ENCODE measurements around the gene CDC5L. TPM values are rescaled to one million over a fixed set of nuclear protein-coding genes. Genes with fewer than 3 reads are reported as not detected.

Gene CDC5L
- total and polyA plus RNA-seq, 2 of the 13 experiments (the other 11 are each of a cell fraction or from before 2014, with no cell fraction given), result 11.0 to 34.2 TPM

- H3K4me1 ChIP-seq (ENCODE audit: insufficient read depth, low read length), result peaks cover 9% of the 10 kb centered on the region; the same call in 1 of the 2 replicates
- intact Hi-C loops (cut with micrococcal nuclease; ENCODE audit: unreplicated experiment), result no loop called here
- no peak for TF ChIP-seq SPEN (CRISPR knock-in tag; IDR thresholded peaks at IDR 0.05; ENCODE audit: low read depth)
- no peak for TF ChIP-seq KLF16 (CRISPR knock-in tag; IDR thresholded peaks at IDR 0.05)
- no peak overlapping the region for H3K4me2 ChIP-seq (ENCODE audit: low read depth, low read length)
- H3K36me3 ChIP-seq (replicated peaks in 1 of 2; ENCODE audit: control insufficient read depth in 1 of 2, insufficient read depth in 2 of 2, low read length in 2 of 2), result no peaks in the 10 kb centered on the region
- peaks cover 6 to 77% of the 10 kb centered on the region in 2 experiments; a peak in 4 of 5 replicates for H3K27me3 ChIP-seq (ENCODE audit: control insufficient read depth in 1 of 2, insufficient read depth in 2 of 2, low read length in 2 of 2)
- FAIRE-seq (no peak), ATAC-seq (no peak), DNase-seq (ENCODE audit: low spot score) (no peak)
- no peaks in the 10 kb centered on the region for H3K9me3 ChIP-seq (ENCODE audit: low read length)
- H2AFZ ChIP-seq (ENCODE audit: low read length), result no peak overlapping the region
- H3K27ac ChIP-seq (ENCODE audit: extremely low read length, insufficient read depth, low read length), result no peak overlapping the region
- CTCF ChIA-PET (ENCODE audit: low intra/inter-chr PET ratio, low total read pairs), result no interaction called here
- H3K4me3 ChIP-seq (replicated peaks in 1 of 3; ENCODE audit: insufficient read depth in 1 of 3, low read depth in 2 of 3, low read length in 3 of 3), result no peak overlapping the region
- in situ Hi-C loops (cut with HindIII; ENCODE audit: extremely low pct_ligation_motif_present, low pct_unique_long_range_greater_than_20kb), result no loop called here
- H3K9ac ChIP-seq (ENCODE audit: insufficient read depth, low read depth, low read length), result no peak overlapping the region
- no peaks in the 10 kb centered on the region for H3K79me2 ChIP-seq (ENCODE audit: insufficient read depth, low read length)
- no peaks in the 10 kb centered on the region for H4K20me1 ChIP-seq (ENCODE audit: insufficient read depth, low read length)
- POLR2A ChIA-PET, result no interaction called here
- WGBS (ENCODE audit: low lambda C conversion rate), result 60% methylated on average over 11 of the region's 13 CpGs
- no TSS peak for BruUV-seq (replicated peaks)
These were observed 92.6 kb downstream of the CDC5L start for GRCh38 chr6:44480097-44480541.

GRCh38 chr6:44481056-44481455 lies 93.5 kb downstream of the CDC5L start:
- H4K20me1 ChIP-seq (ENCODE audit: insufficient read depth, low read length), result no peaks in the 10 kb centered on the region
- ChIA-PET POLR2A (no interaction called here), CTCF (ENCODE audit: low intra/inter-chr PET ratio, low total read pairs) (no interaction called here)
- peaks cover 5 to 71% of the 10 kb centered on the region in 2 experiments; a peak in 4 of 5 replicates for H3K27me3 ChIP-seq (ENCODE audit: control insufficient read depth in 1 of 2, insufficient read depth in 2 of 2, low read length in 2 of 2)
- H3K4me1 ChIP-seq (ENCODE audit: insufficient read depth, low read length), result peaks cover 5% of the 10 kb centered on the region; the same call in 1 of the 2 replicates
- TF ChIP-seq NONO (IDR thresholded peaks at IDR 0.05), result no peak
- no peak for TF ChIP-seq NONO (CRISPR knock-in tag; conservative IDR thresholded peaks at IDR 0.05)
- TF ChIP-seq HIC2 (CRISPR knock-in tag; IDR thresholded peaks at IDR 0.05; ENCODE audit: low read depth), result no peak
- no peak for TF ChIP-seq MIXL1 (CRISPR knock-in tag; IDR thresholded peaks at IDR 0.05)
- TF ChIP-seq ZNF616 (CRISPR knock-in tag; IDR thresholded peaks at IDR 0.05; ENCODE audit: low read depth), result no peak
- TF ChIP-seq CEBPB (IDR thresholded peaks at IDR 0.05; ENCODE audit: borderline replicate concordance, low read depth, low read length), result no peak
- no peak for TF ChIP-seq ZNF652 (CRISPR knock-in tag; IDR thresholded peaks at IDR 0.05; ENCODE audit: borderline replicate concordance, low read depth)
- no peak for TF ChIP-seq MEIS2 (CRISPR knock-in tag; IDR thresholded peaks at IDR 0.05)
- no peak for TF ChIP-seq ZNF878 (CRISPR knock-in tag; IDR thresholded peaks at IDR 0.05)
- TF ChIP-seq ZFP36L1 (CRISPR knock-in tag; IDR thresholded peaks at IDR 0.05), result no peak
- no peak for TF ChIP-seq RBAK (CRISPR knock-in tag; IDR thresholded peaks at IDR 0.05)
- no peak for TF ChIP-seq HMGXB4 (CRISPR knock-in tag; IDR thresholded peaks at IDR 0.05; ENCODE audit: borderline replicate concordance in 1 of 2, low read depth in 1 of 2)
- TF ChIP-seq ZNF777 (CRISPR knock-in tag; IDR thresholded peaks at IDR 0.05), result no peak
- TF ChIP-seq PAF1 (CRISPR knock-in tag; IDR thresholded peaks at IDR 0.05), result no peak
- TF ChIP-seq ZBTB7B (CRISPR knock-in tag; IDR thresholded peaks at IDR 0.05), result no peak
- TF ChIP-seq ZFP37 (CRISPR knock-in tag; IDR thresholded peaks at IDR 0.05; ENCODE audit: borderline replicate concordance), result no peak
- no peak overlapping the region for H3K4me3 ChIP-seq (replicated peaks in 1 of 3; ENCODE audit: insufficient read depth in 1 of 3, low read depth in 2 of 3, low read length in 3 of 3)
- intact Hi-C loops (cut with micrococcal nuclease; ENCODE audit: unreplicated experiment) (no loop called here), in situ Hi-C loops (cut with HindIII; ENCODE audit: extremely low pct_ligation_motif_present, low pct_unique_long_range_greater_than_20kb) (no loop called here)
- no peak overlapping the region for H3K27ac ChIP-seq (ENCODE audit: extremely low read length, insufficient read depth, low read length)
- no peak for DNase-seq (ENCODE audit: low spot score)
- no peaks in the 10 kb centered on the region for H3K36me3 ChIP-seq (replicated peaks in 1 of 2; ENCODE audit: control insufficient read depth in 1 of 2, insufficient read depth in 2 of 2, low read length in 2 of 2)
- BruUV-seq (replicated peaks), result no TSS peak
- H3K79me2 ChIP-seq (ENCODE audit: insufficient read depth, low read length), result no peaks in the 10 kb centered on the region
- H3K9me3 ChIP-seq (ENCODE audit: low read length), result no peaks in the 10 kb centered on the region
- FAIRE-seq, result no peak
- H3K9ac ChIP-seq (ENCODE audit: insufficient read depth, low read depth, low read length), result no peak overlapping the region
- WGBS (ENCODE audit: low lambda C conversion rate), result 56% methylated on average over 6 of the region's 6 CpGs
- H2AFZ ChIP-seq (ENCODE audit: low read length), result no peak overlapping the region
- no peak overlapping the region for H3K4me2 ChIP-seq (ENCODE audit: low read depth, low read length)
- no peak for ATAC-seq
